ENCODE measurements around the gene HS2ST1.
"Not testable (repeated sequence)": the region's sequence is repeated elsewhere in the genome, so short reads cannot be mapped to it uniquely, and the experiment has no call there.

The HS2ST1 gene

GRCh38 chr1:87004857-87005256 lies 90.4 kb downstream of the HS2ST1 start:
- no peak for DNase-seq (ENCODE audit: low read depth)
- TF ChIP-seq, protein P1, sequence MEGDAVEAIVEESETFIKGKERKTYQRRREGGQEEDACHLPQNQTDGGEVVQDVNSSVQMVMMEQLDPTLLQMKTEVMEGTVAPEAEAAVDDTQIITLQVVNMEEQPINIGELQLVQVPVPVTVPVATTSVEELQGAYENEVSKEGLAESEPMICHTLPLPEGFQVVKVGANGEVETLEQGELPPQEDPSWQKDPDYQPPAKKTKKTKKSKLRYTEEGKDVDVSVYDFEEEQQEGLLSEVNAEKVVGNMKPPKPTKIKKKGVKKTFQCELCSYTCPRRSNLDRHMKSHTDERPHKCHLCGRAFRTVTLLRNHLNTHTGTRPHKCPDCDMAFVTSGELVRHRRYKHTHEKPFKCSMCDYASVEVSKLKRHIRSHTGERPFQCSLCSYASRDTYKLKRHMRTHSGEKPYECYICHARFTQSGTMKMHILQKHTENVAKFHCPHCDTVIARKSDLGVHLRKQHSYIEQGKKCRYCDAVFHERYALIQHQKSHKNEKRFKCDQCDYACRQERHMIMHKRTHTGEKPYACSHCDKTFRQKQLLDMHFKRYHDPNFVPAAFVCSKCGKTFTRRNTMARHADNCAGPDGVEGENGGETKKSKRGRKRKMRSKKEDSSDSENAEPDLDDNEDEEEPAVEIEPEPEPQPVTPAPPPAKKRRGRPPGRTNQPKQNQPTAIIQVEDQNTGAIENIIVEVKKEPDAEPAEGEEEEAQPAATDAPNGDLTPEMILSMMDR (IDR thresholded peaks at IDR 0.05; ENCODE audit: insufficient read depth, low read depth, low read length, missing control alignments), result no peak
- H3K4me3 ChIP-seq (ENCODE audit: low read depth, low read length), result no peak overlapping the region

- no peak overlapping the region for H3K4me3 ChIP-seq (ENCODE audit: low read depth, low read length)
- no peak for DNase-seq (ENCODE audit: low read depth)
- TF ChIP-seq, protein P1 (IDR thresholded peaks at IDR 0.05; ENCODE audit: insufficient read depth, low read depth, low read length, missing control alignments), result no peak
Measured at GRCh38 chr1:87007323-87007722, 92.9 kb downstream of the HS2ST1 start.

GRCh38 chr1:87013385-87013784 lies 99.0 kb downstream of the HS2ST1 start:
- H3K4me3 ChIP-seq (ENCODE audit: low read depth, low read length); DNase-seq (ENCODE audit: low read depth): not testable (repeated sequence)

DNA sequence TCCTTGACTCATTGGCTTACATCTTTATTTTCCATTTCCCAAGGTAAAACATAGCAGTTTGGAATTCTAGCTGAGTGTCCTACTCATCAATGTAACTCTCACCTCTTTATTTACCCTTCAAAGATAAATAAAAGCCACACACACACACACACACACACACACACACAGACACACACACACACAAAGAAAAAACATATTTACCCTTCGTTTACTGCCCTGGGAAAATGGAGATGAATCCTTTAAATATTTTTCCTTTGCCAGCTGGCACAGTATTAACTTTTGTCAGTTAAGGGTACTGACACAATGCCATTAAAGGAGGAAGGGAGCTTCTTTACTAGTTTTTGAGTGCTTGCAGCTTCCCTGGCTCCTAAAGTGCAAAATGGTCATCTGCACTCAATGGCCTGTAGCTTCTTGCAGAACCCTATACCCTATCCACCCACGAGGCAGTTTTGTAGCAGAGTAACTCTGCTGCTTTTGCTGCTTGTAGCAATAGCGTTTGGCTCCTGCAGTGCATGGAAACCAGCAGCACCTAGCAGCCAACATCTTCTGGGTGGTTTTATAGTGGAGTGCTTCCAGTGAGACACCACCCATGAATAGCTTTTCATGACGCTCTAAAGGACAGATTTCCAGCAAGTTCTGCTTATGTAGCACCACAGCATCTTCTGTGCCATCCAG lies 103.7 kb downstream of the HS2ST1 start:
- H3K4me3 ChIP-seq (ENCODE audit: low read depth, low read length), result no peak overlapping the region
- TF ChIP-seq, protein P1 (IDR thresholded peaks at IDR 0.05; ENCODE audit: insufficient read depth, low read depth, low read length, missing control alignments), result no peak
- no peak for DNase-seq (ENCODE audit: low read depth)

DNA sequence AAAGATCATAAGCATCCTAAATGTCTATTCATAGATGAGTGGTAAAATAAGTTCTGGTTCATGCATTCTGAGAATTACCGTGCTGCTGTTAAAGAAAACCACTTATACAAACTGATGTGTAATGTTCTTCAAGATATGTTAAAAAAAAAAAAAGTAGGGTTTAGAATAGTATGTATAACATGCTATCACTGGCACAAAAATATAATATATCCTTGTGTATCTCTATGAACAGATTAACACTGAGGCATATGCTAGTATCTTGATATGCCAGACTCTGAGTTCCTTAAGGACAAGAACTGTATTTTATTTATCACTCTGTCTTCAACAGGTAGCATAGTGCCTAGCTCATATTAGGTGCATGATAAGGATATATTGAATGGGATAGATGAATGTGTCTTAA lies 108.9 kb downstream of the HS2ST1 start:
- H3K4me3 ChIP-seq (ENCODE audit: low read depth, low read length), result no peak overlapping the region
- TF ChIP-seq, protein P1 (IDR thresholded peaks at IDR 0.05; ENCODE audit: insufficient read depth, low read depth, low read length, missing control alignments), result no peak
- DNase-seq (ENCODE audit: low read depth), result no peak

- TF ChIP-seq, protein P1 (IDR thresholded peaks at IDR 0.05; ENCODE audit: insufficient read depth, low read depth, low read length, missing control alignments), result peak; percentile 32
- peak; percentile 52 for DNase-seq (ENCODE audit: low read depth)
- H3K4me3 ChIP-seq (ENCODE audit: low read depth, low read length), result no peak overlapping the region
Measured at GRCh38 chr1:87024936-87025540, 110.6 kb downstream of the HS2ST1 start.

DNA sequence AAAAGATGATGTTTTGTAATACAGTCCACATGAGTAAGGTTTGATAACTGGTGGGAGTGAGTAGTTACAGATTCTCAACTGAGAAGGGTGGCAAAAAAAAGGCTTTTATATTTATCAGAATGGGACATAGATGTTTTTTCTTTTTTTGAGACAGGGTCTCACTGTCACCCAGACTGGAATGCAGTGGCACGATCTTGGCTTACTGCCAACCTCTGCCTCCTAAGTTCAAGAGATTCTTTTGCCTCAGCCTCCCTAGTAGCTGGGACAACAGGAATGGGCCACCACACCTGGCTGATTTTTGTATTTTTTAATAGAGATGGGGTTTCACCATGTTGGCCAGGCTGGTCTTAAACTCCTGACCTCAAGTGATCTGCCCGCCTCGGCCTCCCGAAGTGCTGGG lies 113.1 kb downstream of the HS2ST1 start:
- H3K4me3 ChIP-seq (ENCODE audit: low read depth, low read length); DNase-seq (ENCODE audit: low read depth): not testable (repeated sequence)

- TF ChIP-seq, protein P1 (IDR thresholded peaks at IDR 0.05; ENCODE audit: insufficient read depth, low read depth, low read length, missing control alignments), result no peak
- H3K4me3 ChIP-seq (ENCODE audit: low read depth, low read length), result no peak overlapping the region
- no peak for DNase-seq (ENCODE audit: low read depth)
Measured at GRCh38 chr1:87028576-87028975, 114.1 kb downstream of the HS2ST1 start.
